SK-N-MC (cell line): Measurements from ENCODE around the gene DLGAP3.

ENCODE experiments used
- EZH2 ChIP-seq: fragments of 200-600 bp; sonication (generic); IDR thresholded peaks from one replicate; pipeline ENCODE4 v1.6.1; 2017; ENCODE audit warnings: antibody characterized with exemption
- FOXP2 ChIP-seq: optimal IDR thresholded peaks from 2 replicates; pipeline ENCODE3; 2011; ENCODE audit warnings: mild to moderate bottlenecking, moderate library complexity; ENCODE audit not compliant: insufficient read depth; ENCODE audit errors: extremely low read length, control extremely low read depth
- POLR2AphosphoS5 ChIP-seq: IDR thresholded peaks from 2 replicates; pipeline ENCODE4 v1.6.1; 2012; ENCODE audit warnings: mild to moderate bottlenecking, low read depth, low read length, borderline replicate concordance

- no peak for TF ChIP-seq EZH2
- no peak for TF ChIP-seq POLR2AphosphoS5
- TF ChIP-seq FOXP2, result no peak
These were observed 87.4 kb downstream of the DLGAP3 start for GRCh38 chr1:34842073-34842472.
